Omental fat pad (tissue), 4 donors: ENCODE data around the gene MS4A15. TPM values are rescaled to one million over a fixed set of nuclear protein-coding genes. Genes with fewer than 3 reads are reported as not detected.
"Not testable (repeated sequence)": the region's sequence is repeated elsewhere in the genome, so short reads cannot be mapped to it uniquely, and the experiment has no call there.

ENCODE experiments used
- ATAC-seq: fragments of 150-250 bp; one replicate; pipeline ENCODE4 v1.9.1; 2016; ENCODE audit warnings: mild to moderate bottlenecking, moderate library complexity; ENCODE audit not compliant: low FRiP score
- DNase-seq: peaks from one replicate; pipeline ENCODE4 v3.0.0-alpha.2; 2019; ENCODE audit warnings: low spot score
- CTCF ChIP-seq, 3 donors: fragments of 450-650 bp; IDR thresholded peaks; one replicate each; pipeline ENCODE4 v1.5.1; 2016 to 2017; ENCODE audit warnings: antibody characterized with exemption in 3 of 3, mild to moderate bottlenecking in 3 of 3, moderate library complexity in 2 of 3
- total RNA-seq, 4 donors: library from RNA; depleted of rRNA; stranded (reverse); fragments of >200 nt; gene quantifications; one replicate each; pipeline ENCODE4 v1.1.0, GENCODE V29; 2016

Gene MS4A15
- total RNA-seq, 4 donors from 2014 or later: not detected

GRCh38 chr11:60810569-60810968, 53.9 kb downstream of the MS4A15 start:
- ATAC-seq: no peak
- no peak for TF ChIP-seq CTCF (IDR thresholded peaks at IDR 0.05)
- no peak for DNase-seq

GRCh38 chr11:60813324-60813723, 56.7 kb downstream of the MS4A15 start:
- no peak for ATAC-seq
- DNase-seq: no peak
- TF ChIP-seq CTCF (IDR thresholded peaks at IDR 0.05): no peak

- TF ChIP-seq CTCF (IDR thresholded peaks at IDR 0.05): no peak
- ATAC-seq (no peak), DNase-seq (no peak)
These were observed 57.4 kb downstream of the MS4A15 start for GRCh38 chr11:60814112-60814511.

- no peak for DNase-seq
- TF ChIP-seq CTCF (IDR thresholded peaks at IDR 0.05): no peak
- ATAC-seq: no peak
These were observed 60.0 kb downstream of the MS4A15 start for GRCh38 chr11:60816590-60817157.

- no peak for TF ChIP-seq CTCF (IDR thresholded peaks at IDR 0.05)
- ATAC-seq (no peak), DNase-seq (no peak)
These were observed 61.4 kb downstream of the MS4A15 start for GRCh38 chr11:60818057-60818456.

- ATAC-seq (no peak), DNase-seq (no peak)
- TF ChIP-seq CTCF (IDR thresholded peaks at IDR 0.05): no peak
These were observed 65.3 kb downstream of the MS4A15 start for GRCh38 chr11:60821827-60822599.

- not testable (repeated sequence) for DNase-seq, ATAC-seq
These were observed 67.2 kb downstream of the MS4A15 start for GRCh38 chr11:60823745-60824306.
